Activated CD8-positive, alpha-beta memory T cell treated with anti-CD3 and anti-CD28 coated beads for 1 hour (primary cell): ENCODE measurements around the gene TRAPPC13.
"Not testable (repeated sequence)": the region's sequence is repeated elsewhere in the genome, so short reads cannot be mapped to it uniquely, and the experiment has no call there.

ENCODE experiments used
- DNase-seq, 2 donors: peaks; one replicate each; pipeline ENCODE4 v3.0.0-alpha.2; 2020; ENCODE audit warnings: low read depth in 1 of 2; ENCODE audit errors: extremely low read depth in 1 of 2

The TRAPPC13 gene, protein sequence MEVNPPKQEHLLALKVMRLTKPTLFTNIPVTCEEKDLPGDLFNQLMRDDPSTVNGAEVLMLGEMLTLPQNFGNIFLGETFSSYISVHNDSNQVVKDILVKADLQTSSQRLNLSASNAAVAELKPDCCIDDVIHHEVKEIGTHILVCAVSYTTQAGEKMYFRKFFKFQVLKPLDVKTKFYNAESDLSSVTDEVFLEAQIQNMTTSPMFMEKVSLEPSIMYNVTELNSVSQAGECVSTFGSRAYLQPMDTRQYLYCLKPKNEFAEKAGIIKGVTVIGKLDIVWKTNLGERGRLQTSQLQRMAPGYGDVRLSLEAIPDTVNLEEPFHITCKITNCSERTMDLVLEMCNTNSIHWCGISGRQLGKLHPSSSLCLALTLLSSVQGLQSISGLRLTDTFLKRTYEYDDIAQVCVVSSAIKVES

DNA sequence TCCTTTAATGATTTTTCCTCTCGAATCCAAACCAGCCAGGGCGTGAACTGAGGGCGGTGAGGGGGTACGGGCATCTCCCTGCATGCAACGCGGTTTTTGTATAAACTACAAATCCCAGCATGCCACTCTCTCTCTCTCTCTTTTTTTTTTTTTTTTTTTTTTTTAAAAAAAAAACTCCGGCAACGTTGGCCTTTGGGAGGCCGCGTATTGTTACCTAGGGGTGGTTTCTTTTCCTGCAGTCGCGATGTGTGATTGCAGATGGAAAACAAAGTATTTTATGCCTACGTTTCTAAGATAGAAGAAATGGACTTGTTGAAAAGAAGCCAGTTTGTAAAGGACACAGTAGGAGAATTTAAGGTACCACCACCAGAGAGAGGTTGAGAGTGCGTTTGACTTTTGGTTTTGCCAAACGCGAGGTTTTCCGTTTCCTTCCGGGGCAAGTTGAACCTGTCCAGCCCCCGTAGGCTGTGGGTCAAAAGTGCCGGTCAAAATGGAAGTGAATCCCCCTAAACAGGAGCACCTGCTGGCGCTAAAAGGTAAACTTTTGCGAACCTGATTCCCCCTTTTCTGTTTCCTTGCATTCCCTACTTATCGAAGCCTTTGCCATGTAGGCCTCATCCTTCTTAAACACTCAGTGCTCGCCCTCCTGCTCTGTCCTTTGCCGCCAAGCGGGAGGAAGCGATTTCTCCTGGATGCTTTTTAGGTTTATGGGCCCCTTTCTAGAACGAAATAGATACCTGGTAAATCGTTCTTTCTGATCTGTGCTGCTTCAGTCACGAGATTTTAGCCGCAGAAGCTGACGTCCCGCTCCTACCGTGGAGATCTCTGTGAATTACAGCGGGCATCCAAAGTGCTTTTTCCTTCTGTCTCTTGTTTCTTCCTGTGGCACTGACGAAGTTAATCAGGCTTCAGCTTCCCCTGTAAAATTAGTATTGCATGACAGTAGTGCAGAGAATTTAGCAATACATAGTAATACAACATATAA is at the start of gene TRAPPC13, which contains the start of gene SHLD3:
TSS of gene TRAPPC13 (plus strand) at position 457 of the 985 bp plus-strand sequence. CDS start at position 491, 34 bp downstream.
TSS of gene SHLD3 (plus strand) at position 457 of the 985 bp plus-strand sequence. CDS start 4,561 bp downstream, outside the sequence.
- DNase-seq = peak; percentile 63

DNA sequence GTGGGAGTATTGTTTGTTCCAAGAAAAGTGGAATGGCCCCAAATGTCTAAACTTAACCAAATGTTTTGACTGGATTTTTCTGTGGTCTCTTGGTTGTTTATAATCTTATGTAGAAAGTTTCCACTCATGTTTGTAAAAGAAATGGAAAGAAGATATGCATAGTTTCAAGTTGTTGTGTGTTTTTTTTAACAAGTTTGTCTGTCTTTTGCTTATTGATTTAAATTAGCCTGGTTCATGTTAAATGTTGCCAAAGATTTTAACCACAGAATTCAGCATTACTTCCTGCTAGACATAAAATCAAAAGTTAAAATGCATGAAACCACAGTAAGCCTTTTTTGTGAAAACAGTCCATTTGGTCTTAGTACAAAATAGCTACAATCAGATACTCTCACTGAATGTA is 47.7 kb upstream of the TRAPPC13 start:
- DNase-seq = no peak

DNA sequence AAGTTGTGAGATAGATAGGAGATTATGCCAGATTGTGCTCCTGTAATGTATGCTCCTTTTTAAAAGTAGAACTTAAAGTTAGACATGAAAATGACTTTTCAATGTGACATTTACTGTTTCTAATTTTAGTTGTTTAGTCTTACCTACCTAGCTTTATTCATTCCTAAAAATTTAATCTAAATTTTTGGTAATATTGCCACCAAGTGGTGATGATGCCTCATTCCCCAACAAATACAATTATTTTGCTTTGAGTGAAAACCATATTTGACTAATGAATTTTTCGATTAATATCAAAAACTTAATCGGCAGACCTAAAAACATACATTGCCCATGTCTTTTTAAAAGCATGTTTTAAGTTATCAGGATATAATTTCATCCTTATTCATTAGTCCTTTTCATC is 36.1 kb upstream of the TRAPPC13 start:
- no peak for DNase-seq

DNA sequence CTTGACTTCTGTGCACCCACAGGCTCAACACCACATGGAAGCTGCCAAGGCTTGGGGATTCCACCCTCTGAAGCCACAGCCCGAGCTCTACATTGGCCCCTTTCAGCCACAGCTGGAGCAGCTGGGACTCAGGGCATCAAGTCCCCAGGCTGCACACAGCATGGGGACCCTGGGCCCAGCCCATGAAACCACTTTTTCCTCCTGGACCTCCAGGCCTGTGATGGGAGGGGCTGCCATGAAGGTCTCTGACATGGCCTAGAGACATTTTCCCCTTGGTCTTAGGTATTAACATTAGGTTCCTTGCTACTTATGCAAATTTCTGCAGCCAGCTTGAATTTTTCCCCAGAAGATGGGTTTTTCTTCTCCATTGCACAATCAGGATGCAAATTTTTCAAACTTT is 23.1 kb upstream of the TRAPPC13 start:
- DNase-seq = not testable (repeated sequence)

DNA sequence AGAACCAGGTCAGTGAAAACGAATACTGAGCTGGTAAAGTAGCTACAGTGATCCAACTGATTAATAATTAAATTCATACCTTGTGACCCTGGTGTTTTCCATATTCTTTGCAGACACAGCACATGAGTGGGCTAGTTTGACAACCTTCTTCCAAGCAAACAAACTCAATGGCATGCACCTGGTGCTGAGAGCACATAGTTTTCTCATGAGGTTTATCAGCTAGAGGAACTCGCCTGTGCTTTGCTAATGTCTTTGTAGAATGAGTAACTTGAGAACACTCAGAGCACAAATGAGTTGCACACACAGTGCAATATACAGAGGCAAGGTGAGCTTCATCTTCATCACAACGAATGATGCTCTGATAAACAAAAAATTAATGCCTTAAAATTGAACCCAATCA is 13.3 kb upstream of the TRAPPC13 start:
- DNase-seq = no peak

DNA sequence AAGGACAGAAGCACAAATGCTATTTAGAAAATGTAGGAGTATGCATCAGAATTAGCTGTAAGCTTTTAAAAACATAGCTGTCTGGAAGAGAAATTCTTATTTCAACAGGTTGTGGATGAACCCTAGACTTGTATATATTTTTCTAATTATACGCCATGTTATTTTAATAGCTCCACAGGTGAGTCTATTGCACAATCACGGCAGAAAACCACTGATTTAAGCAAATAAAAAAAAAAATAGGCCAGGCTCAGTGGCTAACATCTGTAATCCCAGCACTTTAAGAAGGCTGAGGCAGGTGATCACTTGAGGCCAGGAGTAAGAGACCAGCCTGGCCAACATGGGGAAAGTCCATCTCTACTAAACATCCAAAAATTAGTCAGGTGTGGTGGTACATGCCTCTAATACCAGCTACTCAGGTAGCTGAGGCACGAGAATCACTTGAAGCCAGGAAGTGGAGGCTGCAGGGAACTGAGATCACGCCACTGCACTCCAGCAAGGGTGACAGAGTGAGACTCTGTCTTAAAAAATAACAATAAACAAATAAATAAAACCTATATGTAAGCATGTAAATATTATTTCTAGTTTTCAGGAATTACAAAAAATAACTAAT is 12.4 kb upstream of the TRAPPC13 start:
- DNase-seq = no peak

DNA sequence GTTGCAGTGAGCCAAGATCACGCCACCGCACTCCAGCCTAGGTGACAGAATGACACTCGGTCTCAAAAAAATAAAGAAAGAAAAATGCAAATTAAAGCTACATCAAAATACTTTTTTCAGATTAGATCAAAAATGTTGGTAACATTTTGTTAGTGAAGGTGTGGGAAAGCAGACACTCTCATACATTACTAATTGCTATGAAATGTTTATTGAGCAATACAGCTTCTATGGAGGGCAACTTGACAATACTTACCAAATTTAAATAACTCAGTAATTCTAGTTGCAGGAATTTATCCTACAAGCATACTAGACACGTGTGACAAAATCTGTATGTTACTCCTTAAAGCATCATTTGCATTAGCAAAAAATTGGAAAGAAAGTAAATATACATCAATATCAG is 4.8 kb upstream of the TRAPPC13 start:
- no peak for DNase-seq

DNA sequence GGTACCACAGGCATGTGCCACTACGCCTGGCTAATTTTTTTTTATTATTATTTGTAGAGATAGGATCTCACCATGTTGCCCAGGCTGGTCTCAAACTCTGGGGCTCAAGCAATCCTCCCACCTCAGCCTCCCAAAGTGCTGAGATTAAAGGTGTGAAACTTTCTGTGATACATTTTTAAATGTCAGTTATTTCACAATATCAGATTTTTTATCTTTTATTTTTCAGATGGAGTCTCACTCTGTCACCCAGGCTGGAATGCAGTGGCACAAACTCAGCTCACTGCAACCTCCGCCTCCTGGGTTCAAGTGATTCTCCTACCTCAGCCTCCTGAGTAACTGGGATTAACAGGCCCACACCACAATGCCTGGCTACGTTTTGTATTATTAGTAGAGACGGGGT is 2.9 kb upstream of the TRAPPC13 start:
- not testable (repeated sequence) for DNase-seq

DNA sequence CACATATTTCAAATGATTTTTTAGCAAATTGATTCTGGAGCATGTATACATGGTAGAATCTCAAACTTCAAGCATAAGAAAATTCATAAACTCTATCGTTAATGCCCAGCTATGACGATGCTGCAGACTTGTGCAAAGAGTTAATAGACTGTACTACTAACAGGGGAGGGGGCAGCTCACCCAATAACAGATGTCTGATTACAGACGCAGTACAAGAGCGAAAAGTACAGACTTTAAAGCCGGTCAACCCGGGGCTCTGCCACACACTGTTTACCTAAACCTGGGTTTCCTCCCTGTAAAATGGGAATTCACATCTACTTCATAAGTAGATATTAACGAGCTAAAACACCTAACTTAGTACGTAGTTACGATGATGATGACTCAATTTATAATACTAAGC is 1.3 kb upstream of the TRAPPC13 start:
- no peak for DNase-seq

DNA sequence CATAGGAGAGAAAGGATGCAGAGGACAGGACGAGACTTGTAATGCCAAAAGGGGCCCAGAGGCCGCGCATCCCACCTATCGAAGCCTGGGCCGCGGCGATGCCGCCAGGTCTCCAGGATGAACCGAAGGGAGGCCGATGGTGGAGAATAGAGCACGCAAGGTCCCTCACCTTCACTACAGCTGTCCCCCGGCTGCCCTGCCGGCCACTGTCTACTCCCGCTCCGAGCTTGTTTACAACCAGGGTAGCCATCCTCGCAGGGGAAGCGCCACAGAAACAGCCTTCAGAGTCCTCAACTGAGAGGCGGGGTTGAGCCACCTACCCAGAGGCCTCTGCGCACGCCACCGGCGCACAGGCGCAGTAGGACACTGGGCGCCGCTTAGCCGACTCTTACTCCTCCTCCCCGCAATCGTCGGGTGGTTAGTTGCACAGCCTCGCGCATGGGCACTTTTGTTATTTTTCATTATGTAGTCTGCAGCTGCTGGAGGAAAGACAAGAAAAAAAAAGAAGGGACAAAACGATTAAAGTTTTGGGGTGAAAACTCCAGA is 729 bp upstream of the TRAPPC13 start, which contains the start of gene TRIM23:
TSS of gene TRIM23 (minus strand) at position 309 of the 546 bp plus-strand sequence. CDS start at position 250, 59 bp downstream.
- peak; percentile 79 to 82 for DNase-seq

DNA sequence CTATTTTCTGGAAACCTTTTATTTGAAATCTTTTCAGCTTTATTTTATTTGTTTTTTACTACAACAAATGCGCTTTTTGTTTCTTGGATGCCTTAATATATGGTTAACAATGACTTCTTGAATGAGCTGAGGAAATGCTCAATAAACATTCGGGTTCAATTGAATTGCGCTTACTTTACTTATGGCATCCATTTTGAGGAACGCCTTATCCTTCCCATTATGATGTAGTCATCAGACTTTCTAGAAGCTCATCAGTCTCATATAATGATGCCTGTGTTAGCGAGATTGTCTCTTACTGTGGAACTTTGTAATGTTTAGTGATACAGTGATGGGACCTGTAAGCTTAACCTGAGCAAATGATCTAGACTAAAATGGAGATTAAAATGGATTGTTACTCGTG is 916 bp downstream of the TRAPPC13 start:
- DNase-seq = no peak

DNA sequence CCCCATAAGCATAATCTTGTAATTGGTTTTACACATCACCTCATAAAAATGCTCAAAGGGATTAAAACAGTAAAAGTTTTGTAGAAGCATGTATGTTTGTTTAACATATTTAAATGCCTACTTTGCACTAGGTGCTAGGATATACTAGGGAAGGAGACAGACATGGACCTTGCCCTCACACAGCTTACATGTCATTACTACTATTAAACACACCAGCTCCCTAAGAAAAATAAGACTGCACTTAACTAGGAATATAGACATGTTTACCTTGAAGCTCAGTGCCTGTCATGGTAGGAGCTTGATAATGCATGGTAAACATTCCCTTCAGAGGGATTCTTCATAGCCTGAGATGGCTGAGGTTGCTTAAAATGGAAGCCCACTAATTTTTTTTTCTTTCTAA is 6.2 kb downstream of the TRAPPC13 start:
- DNase-seq = no peak

DNA sequence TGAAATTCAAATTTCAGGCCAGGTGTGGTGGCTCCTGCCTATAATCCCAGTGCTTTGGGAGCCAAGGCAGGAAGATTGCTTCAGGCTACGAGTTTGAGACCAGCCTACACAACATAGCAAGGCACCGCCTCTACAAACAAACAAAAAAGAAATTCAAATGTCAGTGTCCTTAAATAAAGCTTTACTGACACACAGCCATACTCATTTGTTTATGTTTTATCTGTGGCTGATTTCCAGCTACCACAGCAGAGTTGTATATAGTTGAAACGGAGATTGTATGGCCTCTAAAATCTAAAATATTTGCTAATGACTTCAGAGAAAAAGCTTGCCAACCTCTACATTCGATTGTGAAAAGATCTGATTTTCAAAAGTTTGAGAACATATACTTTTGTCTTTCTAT is 15.4 kb downstream of the TRAPPC13 start:
- DNase-seq = no peak

DNA sequence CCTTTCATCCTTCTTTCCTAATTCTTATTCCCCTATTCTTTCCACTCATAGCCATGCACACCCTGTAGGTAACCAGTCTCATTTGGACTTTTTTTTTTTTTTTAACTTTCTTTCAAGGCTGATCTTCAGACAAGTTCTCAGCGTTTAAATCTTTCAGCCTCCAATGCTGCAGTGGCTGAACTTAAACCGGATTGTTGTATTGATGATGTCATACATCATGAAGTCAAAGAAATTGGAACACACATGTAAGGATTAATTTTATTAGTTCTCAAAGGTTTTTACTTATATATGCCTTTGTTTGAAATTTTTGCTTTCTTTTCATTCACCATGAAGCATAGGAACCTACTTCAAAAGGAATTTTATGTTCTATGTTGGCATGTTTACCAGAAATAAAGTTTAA is 22.1 kb downstream of the TRAPPC13 start:
- no peak for DNase-seq

DNA sequence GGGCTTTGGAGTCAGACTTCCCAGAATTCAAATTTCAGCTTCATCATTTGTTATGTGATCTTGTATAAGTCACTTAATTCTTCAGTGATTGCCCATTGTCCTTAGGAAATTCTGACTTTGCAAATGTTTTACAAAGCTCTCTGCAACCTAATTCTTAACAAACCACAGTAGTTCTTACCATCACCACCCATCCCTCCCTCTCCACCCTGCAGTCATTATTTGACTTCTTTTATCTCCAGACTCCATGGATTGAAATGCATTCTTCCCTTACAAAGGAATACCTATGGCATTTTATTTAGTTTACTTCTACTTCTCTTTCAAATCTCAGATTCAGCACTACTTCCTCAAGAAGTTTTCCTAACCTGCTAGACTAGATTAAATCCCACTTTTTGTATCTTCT is 23.1 kb downstream of the TRAPPC13 start:
- no peak for DNase-seq

DNA sequence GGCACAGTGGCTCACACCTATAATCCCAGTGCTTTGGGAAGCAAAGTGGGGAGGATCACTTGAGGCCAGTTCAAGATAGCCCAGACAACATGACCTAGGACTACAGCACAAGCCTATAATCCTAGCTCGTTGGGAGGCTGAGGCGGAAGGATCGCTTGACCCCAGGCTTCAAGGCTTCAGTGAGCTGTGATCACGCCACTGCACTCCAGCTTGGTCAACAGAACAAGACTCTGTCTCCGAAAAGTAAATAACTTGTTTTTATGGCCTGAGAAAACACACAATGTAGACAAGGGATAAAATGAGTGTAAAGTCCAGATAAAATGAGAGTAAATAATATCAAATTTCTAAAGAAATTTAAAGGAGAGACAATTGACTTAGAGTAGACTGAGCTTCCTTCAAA is 26.3 kb downstream of the TRAPPC13 start:
- DNase-seq = no peak

DNA sequence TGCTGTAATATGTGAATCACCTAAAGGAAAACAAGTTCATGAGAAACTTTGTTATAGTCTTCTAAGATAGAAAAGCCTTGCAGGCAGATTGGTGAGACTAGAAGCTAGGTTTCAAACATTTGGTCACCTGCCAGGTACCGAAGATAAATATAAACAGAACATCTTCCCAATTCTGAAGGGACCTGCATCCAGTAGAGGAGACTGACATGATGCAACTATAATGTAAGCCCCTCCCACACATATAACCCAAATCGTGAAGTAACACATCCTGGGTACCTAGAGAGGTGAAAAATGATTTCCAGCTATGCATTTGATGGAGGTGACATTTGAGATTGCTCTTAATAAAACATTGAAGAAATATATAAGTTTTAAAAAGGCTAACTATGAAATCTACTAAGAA is 29.9 kb downstream of the TRAPPC13 start:
- no peak for DNase-seq

DNA sequence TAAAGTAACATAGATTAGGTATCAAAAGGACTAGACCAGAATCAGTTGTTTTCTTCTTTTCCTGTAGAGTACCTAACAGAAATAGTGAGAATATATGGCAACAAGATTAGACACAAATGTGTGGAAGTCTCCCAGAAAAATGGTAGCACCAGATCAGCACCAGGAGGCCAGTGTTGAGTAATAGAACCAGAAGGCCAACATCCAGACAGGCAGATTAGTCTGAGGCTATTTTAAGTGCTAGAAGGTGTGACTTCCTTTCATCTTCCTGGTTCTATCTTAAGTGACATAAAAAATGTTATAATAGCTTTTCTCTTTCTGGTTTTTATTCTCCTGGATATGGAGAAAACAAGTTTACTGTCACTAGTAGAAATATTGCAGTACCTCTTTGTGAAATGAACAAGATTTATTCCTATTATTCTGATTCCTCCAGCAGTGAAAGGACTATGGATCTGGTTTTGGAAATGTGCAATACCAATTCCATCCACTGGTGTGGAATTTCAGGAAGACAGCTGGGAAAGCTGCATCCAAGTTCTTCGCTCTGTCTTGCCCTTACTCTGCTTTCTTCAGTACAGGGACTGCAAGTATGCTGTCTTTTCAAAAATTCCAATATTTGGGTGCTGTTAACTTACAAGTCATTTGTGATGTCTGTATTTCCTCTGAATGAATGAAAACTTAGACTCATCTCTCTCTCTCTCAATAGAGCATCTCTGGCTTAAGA is 39.1 kb downstream of the TRAPPC13 start:
- DNase-seq = no peak

DNA sequence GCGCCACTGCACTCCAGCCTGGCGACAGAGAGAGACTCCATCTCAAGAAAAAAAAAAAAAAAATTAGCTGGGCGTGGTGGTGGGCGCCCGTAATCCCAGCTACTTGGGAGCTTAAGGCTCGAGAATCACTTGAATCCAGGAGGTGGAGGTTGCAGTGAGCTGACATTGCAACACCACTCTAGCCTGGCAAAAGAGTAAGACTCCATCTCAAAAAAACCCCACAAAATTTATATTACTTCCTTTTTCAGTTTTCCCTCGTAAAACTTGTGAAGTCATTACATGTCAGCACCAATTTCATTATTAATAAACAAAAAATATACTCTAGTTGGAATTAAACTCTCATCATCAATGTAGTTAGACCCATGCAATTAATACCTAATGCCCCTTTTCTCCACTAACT is 43.9 kb downstream of the TRAPPC13 start:
- no peak for DNase-seq

DNA sequence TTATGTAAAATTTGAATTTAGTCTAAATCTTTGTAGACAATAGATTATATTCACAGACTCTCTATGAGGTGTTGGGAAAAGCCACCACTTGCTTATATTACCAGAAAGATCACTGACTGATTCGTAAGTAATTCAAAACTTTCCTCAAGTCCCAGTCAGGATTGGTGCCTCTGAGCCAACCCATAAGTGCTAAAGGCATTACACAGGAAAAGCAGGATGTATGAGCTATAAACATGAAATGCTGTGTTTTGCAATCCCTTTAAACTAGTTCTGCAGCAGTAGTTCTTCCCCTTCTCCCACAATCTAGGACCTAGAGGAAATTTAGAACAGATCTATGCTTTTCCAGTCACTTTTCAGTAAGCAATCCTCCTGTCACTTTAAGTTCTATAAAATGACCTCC is 48.0 kb downstream of the TRAPPC13 start:
- no peak for DNase-seq
